Endothelial cell of umbilical vein (primary cell): Measurements from ENCODE around the gene OARD1. TPM values are rescaled to one million over a fixed set of nuclear protein-coding genes. Genes with fewer than 3 reads are reported as not detected.

Experiments
- BruUV-seq: library from RNA; stranded (reverse); fragments of 400-500 nt; replicated peaks from 2 replicates; lab custom pipeline; 2021; lab: Mats Ljungman, UMichigan
- CTCF ChIA-PET: fragments of 300-600, 350-600 bp; sonication (Branson Sonifier 250); formaldehyde crosslinking; loops from one replicate; lab custom pipeline; 2021; ENCODE audit warnings: antibody characterized with exemption, inconsistent platforms; lab: Charles Lee
- POLR2A ChIA-PET: fragments of 300-600, 350-600 bp; sonication (Branson Sonifier 250); formaldehyde crosslinking; loops from one replicate; lab custom pipeline; 2021; ENCODE audit warnings: antibody characterized with exemption, inconsistent platforms; lab: Charles Lee
- DNase-seq: peaks from one replicate; pipeline ENCODE4 v3.0.0-alpha.2; 2011; ENCODE audit warnings: low read depth, low spot score
- FAIRE-seq: peaks from 2 replicates; lab custom pipeline; 2011; peaks lifted over from hg19 to GRCh38; lab: Jason Lieb, UNC
- H2AFZ ChIP-seq: 2 replicates; pipeline ENCODE4 v1.6.0; 2012; ENCODE audit warnings: low read depth, low read length, control low read depth, inconsistent platforms
- H3K27ac ChIP-seq: 2 replicates; pipeline ENCODE4 v1.5.1; 2011; ENCODE audit warnings: low read depth, mild to moderate bottlenecking, control low read depth, low read length, moderate library complexity; ENCODE audit not compliant: insufficient read depth
- H3K27me3 ChIP-seq, 2 experiments: 2 replicates each; pipeline versions ENCODE4 v1.6.0 to v1.6.1; 2011; ENCODE audit warnings: low read length in 2 of 2, mixed read lengths in 1 of 2; ENCODE audit not compliant: control insufficient read depth in 2 of 2, insufficient read depth in 2 of 2
- H3K36me3 ChIP-seq, 2 experiments: 2 replicates in 1 of 2; 3 replicates in 1 of 2; pipeline ENCODE4 v1.5.1; 2011; ENCODE audit warnings: low read length in 2 of 2, mild to moderate bottlenecking in 1 of 2, moderate library complexity in 1 of 2; ENCODE audit not compliant: control insufficient read depth in 2 of 2, insufficient read depth in 2 of 2; ENCODE audit errors: extremely low read depth in 1 of 2
- H3K4me1 ChIP-seq: 3 replicates; pipeline ENCODE4 v1.5.1; 2011; ENCODE audit warnings: mild to moderate bottlenecking, low read length; ENCODE audit not compliant: control insufficient read depth, insufficient read depth; ENCODE audit errors: extremely low read depth
- H3K4me2 ChIP-seq: 2 replicates; pipeline ENCODE4 v1.6.1; 2011; ENCODE audit warnings: low read length, control low read depth, mixed read lengths; ENCODE audit not compliant: insufficient read depth
- H3K4me3 ChIP-seq, 3 experiments: fragments of 200-600 bp in 1 of 3; sonication (generic), shearing (Covaris generic) in 1 of 3; replicated peaks in 1 of 3; 2 replicates each; pipeline ENCODE4 v1.5.1; 2011 to 2016; ENCODE audit warnings: control low read depth in 3 of 3, low read length in 3 of 3, mild to moderate bottlenecking in 2 of 3, inconsistent platforms in 1 of 3, low read depth in 1 of 3, moderate library complexity in 1 of 3; ENCODE audit not compliant: insufficient read depth in 1 of 3
- H3K79me2 ChIP-seq: 2 replicates; pipeline ENCODE4 v1.6.0; 2012; ENCODE audit warnings: low read length, inconsistent platforms; ENCODE audit not compliant: control insufficient read depth, insufficient read depth
- H3K9ac ChIP-seq: replicated peaks from 2 replicates; pipeline ENCODE3; 2011; ENCODE audit warnings: low read length, control low read depth; ENCODE audit not compliant: insufficient read depth; ENCODE audit errors: extremely low read depth
- H3K9me1 ChIP-seq: replicated peaks from 3 replicates; pipeline ENCODE4 v1.6.0; 2011; ENCODE audit warnings: mild to moderate bottlenecking, low read length; ENCODE audit not compliant: control insufficient read depth, insufficient read depth; ENCODE audit errors: extremely low read depth
- H3K9me3 ChIP-seq: replicated peaks from 2 replicates; pipeline ENCODE4 v1.5.1; 2012; ENCODE audit warnings: low read length, inconsistent platforms; ENCODE audit not compliant: control insufficient read depth, insufficient read depth
- H4K20me1 ChIP-seq: replicated peaks from 2 replicates; pipeline ENCODE3; 2011; ENCODE audit warnings: mild to moderate bottlenecking, low read length; ENCODE audit not compliant: control insufficient read depth, insufficient read depth; ENCODE audit errors: extremely low read depth
- EZH2 ChIP-seq: IDR thresholded peaks from 2 replicates; pipeline ENCODE4 v1.6.1; 2012; ENCODE audit warnings: borderline replicate concordance, low read depth, mild to moderate bottlenecking, moderate library complexity, low read length, inconsistent platforms; ENCODE audit not compliant: severe bottlenecking
- FOS ChIP-seq: IDR thresholded peaks from 2 replicates; pipeline ENCODE4 v1.6.1; 2011; ENCODE audit warnings: mild to moderate bottlenecking, low read length, moderate library complexity, borderline replicate concordance; ENCODE audit not compliant: insufficient read depth
- GATA2 ChIP-seq: IDR thresholded peaks from 2 replicates; pipeline ENCODE4 v1.7.0; 2011; ENCODE audit warnings: low read depth, mild to moderate bottlenecking, moderate library complexity, mixed read lengths, low read length; ENCODE audit not compliant: insufficient read length, insufficient read depth
- JUN ChIP-seq: IDR thresholded peaks from 2 replicates; pipeline ENCODE4 v1.6.1; 2011; ENCODE audit warnings: borderline replicate concordance, low read depth; ENCODE audit not compliant: insufficient read length, insufficient read depth
- MYC ChIP-seq: IDR thresholded peaks from one replicate; pipeline ENCODE4 v1.6.1; 2011; ENCODE audit warnings: mild to moderate bottlenecking, low read depth, low read length
- POLR2A ChIP-seq: IDR thresholded peaks from 2 replicates; pipeline ENCODE4 v1.6.1; 2012; ENCODE audit warnings: low read depth, mild to moderate bottlenecking, control low read depth, low read length
- POLR2AphosphoS5 ChIP-seq: IDR thresholded peaks from 2 replicates; pipeline ENCODE4 v1.6.1; 2012; ENCODE audit warnings: low read depth, mild to moderate bottlenecking, control low read depth, low read length, moderate library complexity; ENCODE audit not compliant: insufficient read depth
- dilution Hi-C: fragments of 300-500 bp; cut with MboI; formaldehyde crosslinking; loops from one replicate; pipeline ENCODE4 v1.15.0; 2019; ENCODE audit warnings: low sequenced_read_pairs; ENCODE audit not compliant: extremely low pct_ligation_motif_present
- intact Hi-C: fragments of 100-400 bp; cut with micrococcal nuclease; formaldehyde crosslinking; loops from one replicate; pipeline ENCODE4 v1.10.0; 2022
- polyA plus RNA-seq, 4 experiments: library from polyadenylated mRNA; depleted of rRNA in 3 of 4; stranded (reverse) in 3 of 4; unstranded in 1 of 4; fragments of >200 nt; gene quantifications; 2 replicates each; pipeline versions ENCODE4 v1.2.1 to v1.2.3, GENCODE V29; 2011 to 2012; ENCODE audit warnings: missing spikeins in 1 of 4
- total RNA-seq: library from RNA; stranded (reverse); gene quantifications from 2 replicates; pipeline ENCODE4 v1.2.3, GENCODE V29; 2021
- TF ChIP-seq, protein P1 (sequence below): IDR thresholded peaks from 2 replicates; pipeline ENCODE4 v1.6.1; 2011; ENCODE audit not compliant: insufficient read depth, insufficient read length
- TF ChIP-seq, protein P2 (sequence below), 2 donors: IDR thresholded peaks; 1 replicate in 1 of 2; 2 replicates in 1 of 2; pipeline ENCODE4 v1.5.1; 2011; ENCODE audit warnings: low read length in 2 of 2, mild to moderate bottlenecking in 2 of 2, moderate library complexity in 2 of 2, control low read depth in 1 of 2, inconsistent platforms in 1 of 2, low read depth in 1 of 2; ENCODE audit not compliant: insufficient read depth in 1 of 2; ENCODE audit errors: extremely low read depth in 1 of 2

OARD1 gene
- total and polyA plus RNA-seq, 2 donors (not counting 3 experiments of a cell fraction or from before 2014, with no cell fraction given) = 5.2 to 13.0 TPM

DNA sequence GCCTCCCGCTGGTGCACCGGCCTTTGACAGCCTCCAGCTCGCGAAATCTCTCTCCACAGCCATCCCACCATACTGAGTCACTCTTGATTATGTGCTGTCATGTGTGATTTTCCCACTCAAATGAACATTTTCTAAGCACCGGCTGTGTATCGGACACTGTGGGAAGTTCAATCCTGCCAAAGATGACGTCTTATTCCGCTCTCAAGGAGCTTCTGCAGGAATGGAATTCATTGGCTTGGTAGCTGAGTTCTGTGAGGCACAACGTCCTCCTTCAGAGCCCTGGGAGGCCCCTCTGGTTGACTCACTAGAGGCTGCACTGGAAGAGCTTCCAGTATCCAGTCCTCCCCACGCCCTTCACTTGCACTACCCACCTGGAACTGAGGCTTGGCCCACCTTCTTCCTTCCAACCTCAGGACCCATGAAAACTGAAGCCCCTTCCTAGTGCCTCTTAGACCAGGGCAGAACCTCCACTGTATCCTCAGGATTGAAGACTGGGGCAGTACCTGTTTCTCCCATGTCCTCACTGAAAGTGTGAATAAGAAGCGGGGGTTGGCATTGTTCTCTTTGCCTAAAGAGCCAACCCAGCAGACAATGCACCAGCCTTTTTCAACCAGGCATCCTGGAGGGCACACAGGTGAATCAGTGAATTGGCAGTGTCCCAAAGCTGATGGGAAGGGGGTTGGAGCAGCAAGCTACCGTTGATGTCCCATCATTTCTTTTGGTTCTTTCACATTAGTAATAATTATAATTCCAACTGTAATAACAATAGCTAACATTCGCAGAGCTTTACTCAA lies 34.9 kb downstream of the OARD1 start:
- no peaks in the 10 kb centered on the region for H3K79me2 ChIP-seq
- H3K4me2 ChIP-seq = no peak overlapping the region
- BruUV-seq = no TSS peak
- peaks cover 0 to 2% of the 10 kb centered on the region in 2 experiments for H3K27me3 ChIP-seq
- H3K4me1 ChIP-seq = no peaks in the 10 kb centered on the region
- H3K9me1 ChIP-seq = no peaks in the 10 kb centered on the region
- no peak for TF ChIP-seq MYC
- TF ChIP-seq, protein P1, sequence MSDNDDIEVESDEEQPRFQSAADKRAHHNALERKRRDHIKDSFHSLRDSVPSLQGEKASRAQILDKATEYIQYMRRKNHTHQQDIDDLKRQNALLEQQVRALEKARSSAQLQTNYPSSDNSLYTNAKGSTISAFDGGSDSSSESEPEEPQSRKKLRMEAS = no peak
- no peak for TF ChIP-seq JUN
- no peak for TF ChIP-seq POLR2A
- no peak for TF ChIP-seq EZH2
- dilution Hi-C loops (no loop called here), intact Hi-C loops (no loop called here)
- H3K4me3 ChIP-seq = no peak overlapping the region
- CTCF ChIA-PET = interaction anchor here (1.1 to 2.7 kb wide), 4 partner anchors 10 to 143 kb away, joined by 3 to 21 read pairs (median 5); no protein-coding TSS in a partner anchor
- no peak overlapping the region for H3K27ac ChIP-seq
- no peaks in the 10 kb centered on the region for H3K36me3 ChIP-seq
- no peaks in the 10 kb centered on the region for H4K20me1 ChIP-seq
- no peak for DNase-seq
- no peak overlapping the region for H3K9ac ChIP-seq
- FAIRE-seq = no peak
- POLR2A ChIA-PET = no interaction called here
- H3K9me3 ChIP-seq = no peaks in the 10 kb centered on the region
- no peak overlapping the region for H2AFZ ChIP-seq

DNA sequence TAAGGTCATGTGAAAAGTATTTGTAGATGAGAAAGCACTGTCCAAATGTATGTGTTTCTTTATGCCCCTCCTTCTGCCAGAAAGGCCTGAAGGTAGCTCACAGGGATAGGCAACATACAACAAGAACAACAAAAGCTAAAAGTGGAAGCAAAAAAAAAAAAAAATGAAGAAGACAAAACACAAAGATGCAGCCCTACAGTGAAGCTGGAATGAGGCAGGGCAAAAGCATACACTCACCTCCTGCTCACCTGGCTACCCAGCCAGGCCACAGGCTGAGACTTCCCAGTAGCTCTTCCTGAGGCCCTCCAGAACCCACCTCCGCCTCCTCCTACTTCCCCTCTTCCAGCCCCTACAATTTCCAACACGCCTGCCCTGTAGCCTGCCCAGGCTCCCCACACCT lies 35.6 kb downstream of the OARD1 start:
- Histone ChIP-seq H3K4me3 (no peak overlapping the region), H3K9me3 (no peaks in the 10 kb centered on the region), H3K9me1 (no peaks in the 10 kb centered on the region), H3K79me2 (no peaks in the 10 kb centered on the region), H3K27ac (no peak overlapping the region), H3K4me1 (no peaks in the 10 kb centered on the region), H3K9ac (no peak overlapping the region), H3K27me3 (peaks cover 0 to 2% of the 10 kb centered on the region in 2 experiments), H4K20me1 (no peaks in the 10 kb centered on the region), H3K4me2 (no peak overlapping the region), H2AFZ (no peak overlapping the region), H3K36me3 (no peaks in the 10 kb centered on the region)
- CTCF ChIA-PET = interaction anchor here (1.1 to 2.7 kb wide), 5 partner anchors 9 to 146 kb away, joined by 3 to 21 read pairs (median 4); no protein-coding TSS in a partner anchor
- BruUV-seq = no TSS peak
- dilution Hi-C loops (no loop called here), intact Hi-C loops (no loop called here)
- DNase-seq (no peak), FAIRE-seq (no peak)
- POLR2A ChIA-PET = no interaction called here
- TF ChIP-seq FOS (no peak), EZH2 (no peak), POLR2AphosphoS5 (no peak), MYC (no peak), POLR2A (no peak), GATA2 (no peak), JUN (no peak)
- TF ChIP-seq, protein P2, sequence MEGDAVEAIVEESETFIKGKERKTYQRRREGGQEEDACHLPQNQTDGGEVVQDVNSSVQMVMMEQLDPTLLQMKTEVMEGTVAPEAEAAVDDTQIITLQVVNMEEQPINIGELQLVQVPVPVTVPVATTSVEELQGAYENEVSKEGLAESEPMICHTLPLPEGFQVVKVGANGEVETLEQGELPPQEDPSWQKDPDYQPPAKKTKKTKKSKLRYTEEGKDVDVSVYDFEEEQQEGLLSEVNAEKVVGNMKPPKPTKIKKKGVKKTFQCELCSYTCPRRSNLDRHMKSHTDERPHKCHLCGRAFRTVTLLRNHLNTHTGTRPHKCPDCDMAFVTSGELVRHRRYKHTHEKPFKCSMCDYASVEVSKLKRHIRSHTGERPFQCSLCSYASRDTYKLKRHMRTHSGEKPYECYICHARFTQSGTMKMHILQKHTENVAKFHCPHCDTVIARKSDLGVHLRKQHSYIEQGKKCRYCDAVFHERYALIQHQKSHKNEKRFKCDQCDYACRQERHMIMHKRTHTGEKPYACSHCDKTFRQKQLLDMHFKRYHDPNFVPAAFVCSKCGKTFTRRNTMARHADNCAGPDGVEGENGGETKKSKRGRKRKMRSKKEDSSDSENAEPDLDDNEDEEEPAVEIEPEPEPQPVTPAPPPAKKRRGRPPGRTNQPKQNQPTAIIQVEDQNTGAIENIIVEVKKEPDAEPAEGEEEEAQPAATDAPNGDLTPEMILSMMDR (IDR thresholded peaks at IDR 0.05; ENCODE audit: extremely low read depth in 1 of 2, insufficient read depth in 1 of 2, low read depth in 1 of 2, low read length in 2 of 2) = no peak
- TF ChIP-seq, protein P1 = no peak
